GM18505 (cell line): ENCODE measurements around the gene CDH2.

ENCODE experiments used
- ATAC-seq: cut with Tn5 transposase; IDR thresholded peaks from one replicate; pipeline ENCODE4 v1.9.1; 2021; ENCODE audit not compliant: unreplicated experiment
- POLR2A ChIP-seq: IDR thresholded peaks from 4 replicates; pipeline ENCODE4 v1.6.1; 2011; ENCODE audit warnings: borderline replicate concordance; ENCODE audit not compliant: insufficient read depth, insufficient read length; ENCODE audit errors: extremely low read depth

CDH2 gene

DNA sequence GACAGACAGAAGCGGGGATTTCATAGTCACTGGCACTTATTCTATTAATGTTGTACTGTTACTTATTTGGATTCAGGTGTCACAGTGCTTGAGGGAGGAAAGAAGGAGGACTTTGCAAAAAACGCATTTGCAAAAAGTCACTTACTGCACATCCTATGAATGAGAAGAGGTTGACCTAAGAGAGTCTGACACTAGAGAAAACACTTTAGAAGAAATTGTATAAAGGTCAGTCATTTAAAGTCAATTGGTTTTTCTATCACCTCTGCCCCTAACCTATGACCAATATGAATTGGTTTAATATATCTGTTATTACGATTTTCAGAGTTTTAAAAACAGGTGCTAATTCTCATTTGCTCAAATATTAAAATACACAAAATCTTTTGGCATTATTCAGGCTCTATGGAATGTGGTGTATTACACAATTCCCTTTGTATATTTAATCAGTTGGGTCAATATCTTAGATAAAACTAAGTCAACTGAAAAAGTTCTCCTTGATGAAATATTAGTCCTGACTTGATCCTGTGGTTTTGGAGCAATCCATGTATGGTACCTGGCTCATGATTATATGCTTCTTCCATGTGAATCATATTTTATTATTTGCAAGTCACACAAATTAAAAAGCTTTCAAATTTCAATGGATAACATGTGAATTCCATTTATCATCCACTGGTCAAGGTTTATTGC, 157.4 kb downstream of the CDH2 start:
- no peak for TF ChIP-seq POLR2A
- no peak for ATAC-seq

DNA sequence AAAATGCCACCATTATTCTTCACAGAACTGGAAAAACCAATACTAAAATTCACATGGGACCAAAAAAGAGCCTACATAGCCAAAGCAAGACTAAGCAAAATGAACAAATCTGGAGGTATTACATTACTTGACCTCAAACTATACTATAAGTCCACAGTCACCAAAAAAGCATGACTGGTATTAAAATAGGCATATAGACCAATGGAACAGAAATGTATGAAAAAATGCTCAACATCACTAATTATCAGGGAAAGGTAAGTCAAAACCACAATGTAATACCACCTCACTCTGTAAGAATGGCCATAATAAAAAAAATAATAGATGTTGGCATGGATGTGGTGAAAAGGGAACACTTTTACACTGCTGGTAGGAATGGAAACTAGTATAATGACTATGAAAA, 158.6 kb downstream of the CDH2 start:
- no peak for ATAC-seq
- no peak for TF ChIP-seq POLR2A

DNA sequence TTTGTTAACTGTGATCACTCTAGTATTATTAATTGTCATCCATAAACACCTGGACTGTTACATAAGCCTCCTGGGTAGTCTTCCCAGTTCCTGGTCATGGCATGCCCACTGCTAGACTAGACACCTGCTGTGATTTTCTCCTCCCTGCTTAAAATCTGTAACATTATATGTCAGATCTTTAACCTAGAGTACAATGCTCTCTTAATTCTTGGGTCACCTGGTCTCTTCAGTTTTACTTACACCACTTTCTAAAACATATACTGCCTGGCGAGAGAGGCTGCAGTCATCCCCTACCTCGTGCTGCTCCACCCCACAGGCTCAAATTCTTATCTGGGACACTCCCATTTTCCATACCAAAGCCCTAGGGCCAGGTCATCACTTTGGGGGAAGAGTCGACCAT, 161.3 kb downstream of the CDH2 start:
- no peak for TF ChIP-seq POLR2A
- ATAC-seq = no peak

DNA sequence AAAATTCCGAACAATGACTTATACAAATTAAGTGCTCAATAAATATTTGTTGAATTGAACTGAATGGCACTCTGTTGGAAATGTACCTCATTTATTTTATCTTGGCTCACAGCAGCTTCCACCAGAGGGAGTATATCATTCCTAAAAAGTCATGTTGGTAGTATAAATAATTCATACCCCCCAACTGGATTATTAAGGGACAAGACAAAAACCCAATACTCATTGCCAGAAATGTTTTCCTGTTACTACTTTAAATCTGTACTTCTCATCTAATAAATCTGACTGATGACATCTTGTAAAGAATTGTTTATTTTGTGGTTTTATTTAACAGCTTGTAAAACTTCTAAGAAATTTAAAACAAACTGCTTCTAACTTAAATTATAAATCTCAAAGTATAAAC, 163.9 kb downstream of the CDH2 start:
- no peak for ATAC-seq
- no peak for TF ChIP-seq POLR2A

DNA sequence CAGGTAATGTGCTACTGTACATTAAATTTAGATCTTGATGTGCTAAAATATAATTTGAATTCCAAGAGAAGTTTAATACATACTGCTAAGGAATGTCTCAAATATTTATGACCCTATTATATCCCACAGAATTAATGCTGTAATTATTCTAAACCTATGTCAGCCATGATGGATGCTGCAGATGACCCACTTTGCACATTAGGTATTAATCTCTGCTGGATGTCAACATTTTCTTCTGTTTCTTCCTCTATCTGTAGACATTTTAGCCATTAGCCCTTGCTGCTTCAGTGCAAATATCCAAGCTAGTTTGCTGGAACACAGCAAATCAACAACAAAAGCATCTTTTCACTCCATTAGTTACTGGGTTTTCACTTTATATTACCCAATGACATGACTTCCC, 164.6 kb downstream of the CDH2 start:
- no peak for ATAC-seq
- no peak for TF ChIP-seq POLR2A

DNA sequence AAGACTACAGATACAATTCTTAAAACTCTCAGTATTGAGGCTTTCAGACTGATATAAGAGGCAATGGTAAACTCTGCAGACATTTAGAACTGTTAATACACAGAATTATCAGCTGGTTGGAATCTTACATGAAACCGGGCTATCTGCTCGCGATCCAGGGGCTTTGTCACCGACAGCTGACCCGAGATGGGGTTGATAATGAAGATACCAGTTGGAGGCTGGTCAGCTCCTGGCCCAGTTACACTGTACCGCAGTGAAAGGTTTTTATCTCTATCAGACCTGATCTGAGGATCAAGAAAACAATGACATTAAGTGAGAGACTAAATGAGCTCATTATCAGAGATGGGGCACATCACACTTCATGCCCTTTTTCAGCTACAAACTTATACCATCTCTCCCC, 167.3 kb downstream of the CDH2 start:
- no peak for ATAC-seq

DNA sequence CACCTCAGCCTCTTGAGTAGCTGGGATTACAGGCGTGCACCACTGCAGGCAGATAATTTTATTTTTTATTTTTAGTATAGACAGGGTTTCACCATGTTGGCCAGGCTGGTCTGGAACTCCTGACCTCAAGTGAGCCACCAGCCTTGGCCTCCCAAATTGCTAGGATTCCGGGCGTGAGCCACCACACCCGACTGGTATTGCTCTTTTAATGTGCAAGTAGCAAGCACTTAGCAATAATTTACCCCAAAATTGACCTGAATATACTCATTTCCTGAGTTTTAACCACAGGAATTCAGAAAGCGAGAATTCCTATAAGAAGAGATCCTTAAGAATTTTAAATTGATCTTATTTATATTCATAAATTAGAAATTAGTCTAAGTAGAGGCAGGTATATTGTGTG, 169.1 kb downstream of the CDH2 start:
- no peak for TF ChIP-seq POLR2A
- no peak for ATAC-seq

More for the DNA sequence above, 167.3 kb downstream of the CDH2 start:
- TF ChIP-seq POLR2A = no peak

DNA sequence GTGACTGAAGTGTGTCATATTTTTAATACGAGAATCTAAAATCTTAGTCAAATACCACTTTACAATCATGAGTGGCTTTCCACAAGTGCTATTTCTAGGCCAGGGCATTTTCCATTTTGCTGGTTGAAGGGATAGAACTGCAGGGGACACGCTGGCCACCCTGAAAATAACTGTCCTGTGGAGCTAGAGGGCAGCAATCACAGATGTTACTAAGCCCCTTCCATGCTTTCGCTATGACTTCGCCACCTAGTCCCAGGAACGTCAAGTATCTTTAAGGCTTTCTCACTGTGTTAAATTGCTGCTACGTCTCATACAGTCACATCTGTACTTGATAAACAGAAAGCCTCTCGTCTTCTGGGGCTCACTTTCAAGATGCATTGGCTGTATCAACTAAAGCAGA, 171.8 kb downstream of the CDH2 start:
- TF ChIP-seq POLR2A = no peak
- ATAC-seq = no peak

DNA sequence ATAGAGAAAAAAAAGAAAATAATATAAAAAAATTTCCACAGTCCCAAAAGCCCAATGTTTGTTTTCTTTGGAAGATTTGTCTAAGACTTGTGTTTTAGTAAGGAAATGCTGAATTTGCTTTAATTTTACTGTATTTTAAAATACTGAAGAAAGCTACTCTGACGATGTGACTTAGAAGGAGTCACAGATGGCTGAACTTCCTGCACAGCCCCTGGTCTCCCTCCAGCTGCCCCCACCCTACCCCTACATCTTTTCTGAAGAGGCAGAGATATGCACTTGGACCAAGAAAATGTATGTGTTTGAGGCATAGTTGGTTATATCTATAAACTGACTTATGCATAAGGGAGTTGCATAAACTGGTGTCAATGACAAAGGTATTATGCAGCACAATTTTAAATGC, 172.3 kb downstream of the CDH2 start:
- no peak for ATAC-seq
- TF ChIP-seq POLR2A = no peak

DNA sequence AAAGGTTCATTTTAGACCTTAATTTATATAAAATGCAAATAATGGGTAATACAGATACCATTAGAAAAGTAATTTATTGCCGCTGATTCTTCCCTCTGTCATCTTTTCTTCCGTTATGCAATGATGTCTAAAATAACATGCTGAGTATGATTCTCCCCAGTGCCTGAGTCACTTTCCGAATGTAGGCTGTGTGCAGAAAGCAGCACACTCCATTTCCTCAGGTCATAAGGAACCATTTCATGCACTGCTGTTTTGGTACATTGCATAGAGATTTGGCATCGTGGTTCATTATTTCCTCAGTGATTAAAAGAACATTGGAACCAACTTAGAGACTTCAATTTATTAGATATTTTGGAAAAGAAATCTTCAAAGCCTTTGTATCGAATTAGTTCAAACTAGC, 173.5 kb downstream of the CDH2 start:
- ATAC-seq = no peak

DNA sequence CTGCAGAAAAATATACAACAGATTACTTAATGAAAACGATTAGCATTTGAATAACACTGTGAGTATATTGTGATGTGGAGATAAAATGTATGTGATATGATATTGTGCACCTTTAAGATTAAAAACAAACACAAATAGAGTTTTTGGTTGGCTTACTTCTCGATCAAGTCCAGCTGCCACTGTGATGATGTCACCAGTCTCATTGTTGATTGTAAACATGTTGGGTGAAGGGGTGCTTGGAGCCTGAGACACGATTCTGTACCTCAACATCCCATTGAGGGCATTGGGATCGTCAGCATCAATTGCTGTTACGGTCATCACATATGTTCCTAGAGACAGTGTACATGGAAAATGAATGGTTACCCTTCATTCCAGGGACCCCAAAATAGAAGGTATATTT, 174.1 kb downstream of the CDH2 start:
- TF ChIP-seq POLR2A = no peak
- ATAC-seq = no peak

More for the DNA sequence above, 173.5 kb downstream of the CDH2 start:
- TF ChIP-seq POLR2A = no peak

DNA sequence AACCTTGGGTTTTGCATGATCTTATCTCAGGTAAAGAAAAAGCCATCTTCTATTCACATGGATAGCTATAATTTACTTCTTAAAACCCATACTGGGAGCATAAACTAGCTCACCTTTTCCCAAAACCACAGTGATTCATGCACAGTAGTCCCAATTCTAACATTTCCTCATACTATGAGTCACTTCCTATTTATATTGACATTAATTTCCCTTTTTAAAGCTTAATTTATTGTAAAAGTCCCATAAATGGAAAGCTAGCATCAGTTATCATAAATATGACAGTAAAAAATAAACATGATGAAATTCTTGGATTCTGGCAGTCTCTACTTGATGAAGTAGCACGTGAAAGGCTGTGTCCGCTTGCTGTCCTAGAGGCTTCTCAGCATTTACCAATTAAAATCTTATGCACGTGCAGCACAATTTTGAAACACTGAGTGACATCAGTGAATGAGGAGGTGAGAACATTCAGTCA, 180.1 kb downstream of the CDH2 start:
- no peak for TF ChIP-seq POLR2A
- no peak for ATAC-seq

DNA sequence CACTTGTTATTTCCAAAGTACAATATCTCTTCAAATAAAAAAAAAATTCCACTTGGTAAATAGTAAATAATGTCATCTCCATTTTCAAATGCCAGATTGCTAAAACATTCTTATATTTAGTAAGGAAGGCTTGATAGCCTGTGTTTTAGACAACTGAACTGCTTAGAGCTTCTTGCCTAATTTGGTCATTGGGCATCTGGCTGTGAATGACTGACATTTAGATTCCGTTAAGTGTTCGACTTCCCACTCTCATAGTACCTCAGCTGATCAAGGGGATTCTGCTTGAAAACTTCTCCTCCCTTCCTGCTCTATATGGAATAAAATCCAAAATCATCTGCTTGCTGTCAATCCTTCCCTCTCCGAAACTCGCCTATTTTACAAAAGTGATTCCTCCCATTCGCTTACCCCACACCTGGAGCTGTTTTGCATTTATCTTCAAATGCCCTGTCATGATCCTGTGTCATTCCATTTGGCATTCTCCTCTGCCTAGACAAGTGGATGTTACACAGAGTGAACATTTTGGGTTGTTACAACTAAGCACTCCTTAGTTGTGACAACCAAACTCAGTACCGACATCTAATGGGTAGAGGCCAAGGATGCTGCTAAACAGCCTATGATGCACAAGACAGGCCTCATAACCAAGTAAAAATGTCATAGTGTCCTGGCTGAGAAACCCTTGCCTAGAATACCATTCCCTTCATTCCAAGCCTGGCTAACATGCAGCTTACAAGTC, 181.0 kb downstream of the CDH2 start:
- ATAC-seq = no peak
- TF ChIP-seq POLR2A = no peak

DNA sequence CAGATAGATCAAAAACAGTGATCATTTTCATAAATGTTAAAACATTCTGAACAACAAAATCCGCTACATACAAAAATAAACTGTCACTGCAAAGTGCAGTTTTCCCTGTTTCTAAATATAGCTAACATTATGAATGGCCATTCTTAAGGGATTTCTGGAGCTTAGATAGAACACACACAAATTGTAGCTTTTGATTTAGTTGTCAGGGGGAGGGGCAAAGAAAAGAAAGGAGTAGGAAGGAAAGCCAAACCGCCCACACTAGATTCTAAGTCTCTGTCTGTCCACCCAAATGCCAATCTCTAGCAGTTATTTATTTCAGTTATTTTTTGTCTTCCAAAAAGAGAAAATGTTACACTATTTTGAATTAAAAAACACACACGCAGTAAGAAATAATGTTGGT, 182.4 kb downstream of the CDH2 start:
- ATAC-seq = no peak

More for the DNA sequence above, 182.4 kb downstream of the CDH2 start:
- no peak for TF ChIP-seq POLR2A
